OCI-LY1 (cell line): ENCODE measurements around the gene AGAP1.

Experiments used
- H2AFZ ChIP-seq: fragments of 200-600 bp; sonication (generic), shearing (Covaris generic); 2 replicates; pipeline ENCODE4 v1.6.0; 2014; ENCODE audit warnings: antibody characterized with exemption, mild to moderate bottlenecking, low read length
- H3F3A ChIP-seq: fragments of 200-600 bp; sonication (generic), shearing (Covaris generic); 2 replicates; pipeline ENCODE4 v1.6.0; 2014; ENCODE audit warnings: mild to moderate bottlenecking, antibody characterized with exemption, low read length, moderate library complexity; ENCODE audit not compliant: insufficient read depth
- H3K27ac ChIP-seq: fragments of 200-600 bp; sonication (generic); 2 replicates; pipeline ENCODE4 v1.5.1; 2014; ENCODE audit warnings: low read length, mixed run types, mild to moderate bottlenecking, low read depth; ENCODE audit not compliant: poor library complexity, severe bottlenecking
- H3K27me3 ChIP-seq: fragments of 200-600 bp; sonication (generic); 2 replicates; pipeline ENCODE4 v1.6.0; 2014; ENCODE audit warnings: antibody characterized with exemption, mild to moderate bottlenecking, low read length, moderate library complexity; ENCODE audit not compliant: insufficient read depth
- H3K36me3 ChIP-seq: fragments of 200-600 bp; sonication (generic); 2 replicates; pipeline ENCODE4 v1.6.1; 2014; ENCODE audit warnings: mild to moderate bottlenecking, antibody characterized with exemption, low read length, moderate library complexity, mixed read lengths; ENCODE audit not compliant: insufficient read depth
- H3K4me1 ChIP-seq: fragments of 200-600 bp; sonication (generic); 2 replicates; pipeline ENCODE4 v1.5.1; 2014; ENCODE audit warnings: mild to moderate bottlenecking, low read length, moderate library complexity; ENCODE audit not compliant: insufficient read depth, severe bottlenecking
- H3K4me2 ChIP-seq: fragments of 200-600 bp; sonication (generic), shearing (Covaris generic); 2 replicates; pipeline ENCODE4 v1.6.1; 2014; ENCODE audit warnings: low read length
- H3K4me3 ChIP-seq: fragments of 200-600 bp; sonication (generic); 2 replicates; pipeline ENCODE4 v1.5.1; 2014; ENCODE audit warnings: low read length, low read depth, mild to moderate bottlenecking, mixed read lengths; ENCODE audit not compliant: poor library complexity, severe bottlenecking
- H3K79me2 ChIP-seq: fragments of 200-600 bp; shearing (Covaris generic); 2 replicates; pipeline ENCODE4 v1.6.1; 2016; ENCODE audit warnings: mixed run types, low read length, mixed read lengths; ENCODE audit not compliant: insufficient read depth
- H3K9ac ChIP-seq: fragments of 200-600 bp; sonication (generic), shearing (Covaris generic); 2 replicates; pipeline ENCODE4 v1.6.1; 2014; ENCODE audit warnings: mild to moderate bottlenecking, low read length, mixed read lengths
- H3K9me2 ChIP-seq: fragments of 200-600 bp; sonication (generic), shearing (Covaris generic); 2 replicates; pipeline ENCODE4 v1.6.1; 2014; ENCODE audit warnings: low read depth, mild to moderate bottlenecking, low read length, mixed read lengths
- H3K9me3 ChIP-seq: fragments of 200-600 bp; shearing (Covaris generic); 2 replicates; pipeline ENCODE4 v1.6.1; 2014; ENCODE audit warnings: low read length, mixed read lengths
- H4K20me1 ChIP-seq: fragments of 200-600 bp; sonication (generic), shearing (Covaris generic); 2 replicates; pipeline ENCODE4 v1.6.0; 2016; ENCODE audit warnings: mild to moderate bottlenecking, low read length; ENCODE audit not compliant: insufficient read depth
- CTCF ChIP-seq: fragments of 200-600 bp; sonication (generic), shearing (Covaris generic); IDR thresholded peaks from 2 replicates; pipeline ENCODE4 v1.5.1; 2017; ENCODE audit warnings: mild to moderate bottlenecking, antibody characterized with exemption, low read length, moderate library complexity, mixed read lengths
- EZH2 ChIP-seq: fragments of 200-600 bp; sonication (generic), shearing (Covaris generic); IDR thresholded peaks from 2 replicates; pipeline ENCODE4 v1.8.0; 2017; ENCODE audit warnings: borderline replicate concordance, mixed run types, mild to moderate bottlenecking, antibody characterized with exemption, low read length, moderate library complexity, mixed read lengths

Gene AGAP1

GRCh38 chr2:235951982-235952381, 458.1 kb downstream of the AGAP1 start:
- Histone ChIP-seq H3K4me2 (no peak overlapping the region), H3K9me2 (no peaks in the 10 kb centered on the region)

GRCh38 chr2:235952714-235953113, 458.9 kb downstream of the AGAP1 start:
- no peaks in the 10 kb centered on the region for H3K9me2 ChIP-seq
- no peaks in the 10 kb centered on the region for H3K4me1 ChIP-seq
- no peaks in the 10 kb centered on the region for H3K36me3 ChIP-seq
- H4K20me1 ChIP-seq = no peaks in the 10 kb centered on the region
- no peaks in the 10 kb centered on the region for H3F3A ChIP-seq
- H3K27me3 ChIP-seq = no peaks in the 10 kb centered on the region
- no peaks in the 10 kb centered on the region for H3K9me3 ChIP-seq
- no peak overlapping the region for H3K27ac ChIP-seq
- TF ChIP-seq CTCF (no peak), EZH2 (no peak)
- H3K4me2 ChIP-seq = no peak overlapping the region
- H3K9ac ChIP-seq = no peak overlapping the region
- H2AFZ ChIP-seq = no peak overlapping the region
- no peak overlapping the region for H3K4me3 ChIP-seq
- no peaks in the 10 kb centered on the region for H3K79me2 ChIP-seq

More at GRCh38 chr2:235951982-235952381, 458.1 kb downstream of the AGAP1 start:
- Histone ChIP-seq H3K4me3 (no peak overlapping the region), H3K9me3 (no peaks in the 10 kb centered on the region), H3K79me2 (no peaks in the 10 kb centered on the region), H3K9ac (no peak overlapping the region), H3K27ac (no peak overlapping the region), H3F3A (no peaks in the 10 kb centered on the region), H2AFZ (no peak overlapping the region), H3K36me3 (no peaks in the 10 kb centered on the region), H3K4me1 (no peaks in the 10 kb centered on the region), H3K27me3 (no peaks in the 10 kb centered on the region), H4K20me1 (no peaks in the 10 kb centered on the region)
- TF ChIP-seq CTCF = no peak
- TF ChIP-seq EZH2 = no peak

- no peak overlapping the region for H2AFZ ChIP-seq
- H3K9me2 ChIP-seq = no peaks in the 10 kb centered on the region
- H3K9me3 ChIP-seq = no peaks in the 10 kb centered on the region
- no peak overlapping the region for H3K4me2 ChIP-seq
- H3K9ac ChIP-seq = no peak overlapping the region
- no peak overlapping the region for H3K4me3 ChIP-seq
- no peaks in the 10 kb centered on the region for H4K20me1 ChIP-seq
- H3K27me3 ChIP-seq = no peaks in the 10 kb centered on the region
- no peaks in the 10 kb centered on the region for H3K4me1 ChIP-seq
- TF ChIP-seq EZH2 (no peak), CTCF (no peak)
- no peaks in the 10 kb centered on the region for H3K79me2 ChIP-seq
- H3F3A ChIP-seq = no peaks in the 10 kb centered on the region
- no peaks in the 10 kb centered on the region for H3K36me3 ChIP-seq
- H3K27ac ChIP-seq = no peak overlapping the region
Measured at GRCh38 chr2:235954281-235954680, 460.4 kb downstream of the AGAP1 start.
